Left renal pelvis (tissue), 4 donors: Measurements from ENCODE around the gene MED13L. TPM values are rescaled to one million over a fixed set of nuclear protein-coding genes. Genes with fewer than 3 reads are reported as not detected.
"Not testable (repeated sequence)": the region's sequence is repeated elsewhere in the genome, so short reads cannot be mapped to it uniquely, and the experiment has no call there.

ENCODE experiments used
- DNase-seq, 4 donors: peaks; one replicate each; pipeline ENCODE4 v3.0.0-alpha.2; 2013; ENCODE audit warnings: low read depth in 4 of 4, low spot score in 3 of 4
- polyA plus RNA-seq, 4 donors: library from polyadenylated mRNA; unstranded; fragments of 120-200 nt; gene quantifications; one replicate each; pipeline ENCODE4 v1.2.1, GENCODE V29; 2013; ENCODE audit not compliant: insufficient read length in 4 of 4

Gene MED13L
- polyA plus RNA-seq, 4 donors, result 75.8 to 90.8 (median 87.4) TPM

DNA sequence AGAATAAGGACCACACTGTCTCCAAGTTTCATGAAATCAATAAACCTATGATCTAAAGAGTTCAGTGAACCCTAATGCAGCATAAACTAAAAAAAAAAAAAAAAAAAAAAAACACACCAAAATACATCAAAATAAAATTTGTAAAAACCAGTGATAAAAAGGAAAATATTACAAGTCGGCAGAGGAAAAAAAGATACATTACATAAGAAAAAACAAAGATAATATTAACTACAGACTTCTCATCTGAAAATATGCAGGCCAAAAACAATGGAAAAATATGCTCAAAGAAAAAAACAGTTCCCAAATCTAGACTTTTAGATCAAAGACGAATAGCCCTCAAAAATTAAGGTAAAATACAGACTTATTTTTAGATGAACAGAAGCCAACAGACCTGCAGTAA lies 27.6 kb downstream of the MED13L start:
- no peak for DNase-seq

DNA sequence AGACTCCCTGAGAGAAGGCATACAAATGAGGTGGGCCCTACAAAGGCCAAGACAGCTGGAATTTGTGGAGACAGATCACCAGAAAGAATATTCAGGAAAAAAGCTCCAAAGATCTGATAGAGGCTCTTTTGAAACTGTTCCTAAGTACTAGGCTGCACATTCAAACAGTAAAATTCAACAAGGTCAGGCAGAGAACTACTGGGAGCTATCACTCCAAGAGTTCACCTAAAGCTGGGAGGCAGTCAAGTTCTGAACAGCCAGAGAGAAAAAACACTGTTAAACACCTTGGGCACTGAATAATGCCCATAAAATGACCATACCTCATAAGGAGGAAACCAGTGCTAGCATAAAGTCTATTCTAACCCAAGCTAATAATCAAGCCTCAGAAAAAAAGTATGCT lies 28.6 kb downstream of the MED13L start:
- DNase-seq, result no peak

DNA sequence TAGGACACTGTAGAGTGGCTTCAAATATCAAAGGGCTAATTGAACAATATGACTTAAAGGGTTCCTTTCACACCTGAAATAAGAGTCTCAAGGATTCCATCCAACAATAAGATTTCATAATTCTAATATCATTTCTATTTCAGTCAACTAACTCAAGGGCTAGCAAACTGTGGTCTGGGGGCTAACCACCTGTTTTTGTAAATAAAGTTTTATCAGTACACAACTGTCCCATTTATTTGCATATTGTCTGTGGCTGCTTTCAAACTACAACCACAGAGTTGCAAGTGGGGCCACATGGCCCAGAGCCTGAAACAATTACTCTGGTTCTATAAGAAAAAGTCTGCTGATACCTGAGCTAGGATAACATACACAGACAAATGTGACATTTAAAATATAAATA lies 29.1 kb downstream of the MED13L start:
- DNase-seq, result no peak

DNA sequence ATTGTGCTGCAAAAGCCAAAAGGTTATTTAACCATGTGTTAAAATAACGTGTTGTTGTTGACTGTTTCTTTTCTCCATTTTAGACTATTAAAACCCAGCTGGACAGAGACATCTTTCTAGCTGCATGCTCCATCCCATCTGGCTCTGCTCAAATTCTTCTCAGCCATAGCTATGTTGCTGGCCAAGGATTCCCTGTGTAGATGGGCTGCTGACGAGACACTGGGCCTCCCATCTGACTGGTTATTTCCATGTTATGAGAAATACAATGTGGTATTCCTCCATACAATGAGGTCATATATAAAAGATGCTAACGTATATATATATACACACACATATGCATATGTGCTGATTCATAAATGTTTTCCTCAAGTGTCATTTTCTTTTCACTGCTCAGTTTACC lies 30.1 kb downstream of the MED13L start:
- no peak for DNase-seq

DNA sequence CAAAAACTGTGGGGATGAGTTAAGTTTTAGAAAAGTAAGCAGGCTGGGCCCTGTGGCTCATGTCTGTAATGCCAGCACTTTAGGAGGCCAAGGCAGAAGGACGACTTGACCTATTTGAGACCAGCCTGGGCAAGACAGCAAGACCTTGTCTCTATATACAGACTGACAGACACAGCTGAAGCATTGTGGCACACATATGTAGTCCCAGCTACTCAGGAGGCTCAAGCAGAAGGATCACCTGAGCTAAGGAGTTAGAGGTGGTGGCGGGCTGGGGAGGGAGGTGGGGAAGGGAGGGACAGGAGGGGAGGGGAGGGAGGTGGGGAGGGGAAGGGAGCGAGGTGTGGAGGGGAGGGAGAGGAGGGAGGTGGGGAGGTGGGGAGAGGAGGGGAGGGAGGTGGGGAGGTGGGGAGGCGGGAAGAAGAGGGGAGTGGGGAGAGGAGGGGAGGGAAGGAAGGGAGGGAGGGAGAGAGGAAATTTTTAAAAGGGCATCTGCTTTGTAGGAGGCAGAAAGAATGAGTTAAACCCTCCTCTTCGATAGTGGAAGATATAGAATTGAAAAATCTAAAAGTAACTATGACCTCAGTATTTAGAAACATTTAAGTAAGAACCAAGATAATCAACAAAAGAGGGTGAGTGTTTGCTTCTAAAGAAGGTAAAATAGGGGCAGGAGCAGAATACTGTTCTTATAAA lies 30.9 kb downstream of the MED13L start:
- DNase-seq, result no peak

DNA sequence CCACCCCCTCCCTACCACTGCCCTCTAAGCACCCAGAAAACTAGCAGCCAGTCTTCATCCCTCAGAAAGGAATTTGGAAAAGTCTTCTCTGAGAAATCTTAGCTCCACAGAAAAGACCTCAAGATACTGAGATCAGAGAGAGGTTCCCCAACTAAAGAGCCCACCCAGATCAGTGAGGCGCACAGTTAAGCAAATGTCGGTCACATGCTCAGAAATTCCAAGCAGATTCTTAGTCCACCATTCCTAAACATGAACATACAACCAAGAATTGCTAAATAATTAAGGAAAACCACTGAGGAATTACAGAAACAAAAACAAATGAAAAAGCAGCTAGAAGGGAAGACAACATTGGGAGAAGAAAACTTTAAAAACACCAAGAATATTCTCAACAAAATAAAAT lies 32.3 kb downstream of the MED13L start:
- no peak for DNase-seq

DNA sequence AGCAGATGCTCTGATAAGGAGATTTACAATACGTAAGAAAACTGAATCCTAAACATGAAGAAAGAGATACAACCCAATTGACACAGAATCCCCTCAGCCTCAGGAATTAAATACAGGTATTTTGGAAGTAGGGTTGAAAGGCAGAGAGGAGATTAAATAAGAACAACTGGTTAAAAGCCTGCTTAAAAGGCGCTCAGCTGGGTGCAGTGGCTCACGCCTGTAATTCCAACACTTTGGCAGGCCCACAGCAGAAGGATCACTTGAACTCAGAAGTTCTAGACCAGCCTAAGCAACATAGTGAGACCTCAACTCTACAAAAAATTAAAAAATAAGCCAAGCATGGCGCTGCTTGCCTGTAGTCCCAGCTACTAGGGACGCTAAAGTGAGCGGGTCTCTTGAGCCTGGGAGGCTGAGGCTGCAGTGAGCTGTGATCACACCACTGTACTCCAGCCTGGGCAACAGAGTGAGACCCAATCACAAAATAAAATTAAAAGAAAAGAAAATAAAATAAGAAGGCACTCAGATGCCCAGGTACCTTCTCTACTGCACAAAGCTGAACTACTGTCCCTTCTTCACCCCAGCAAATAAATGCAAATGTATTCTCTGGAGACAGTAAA lies 32.9 kb downstream of the MED13L start:
- DNase-seq, result no peak

DNA sequence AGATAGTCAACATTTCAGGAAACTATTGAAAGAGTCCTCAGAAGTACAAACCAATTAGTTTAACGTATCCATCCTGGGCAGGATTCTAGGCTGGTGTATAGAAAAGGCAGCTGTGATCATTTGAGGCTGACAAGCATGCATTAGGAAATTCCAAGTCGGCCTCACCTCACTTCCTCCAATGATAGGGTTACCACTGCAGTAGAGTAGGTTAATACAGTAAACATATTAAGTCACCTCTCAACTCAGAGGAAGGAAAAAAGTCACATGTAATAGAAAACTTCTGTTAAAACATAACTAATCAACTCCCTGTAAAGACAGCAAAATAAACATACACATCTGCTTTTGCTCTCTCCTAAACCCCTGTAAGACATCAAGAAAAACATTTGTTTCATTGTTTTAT lies 33.5 kb downstream of the MED13L start:
- DNase-seq, result no peak

DNA sequence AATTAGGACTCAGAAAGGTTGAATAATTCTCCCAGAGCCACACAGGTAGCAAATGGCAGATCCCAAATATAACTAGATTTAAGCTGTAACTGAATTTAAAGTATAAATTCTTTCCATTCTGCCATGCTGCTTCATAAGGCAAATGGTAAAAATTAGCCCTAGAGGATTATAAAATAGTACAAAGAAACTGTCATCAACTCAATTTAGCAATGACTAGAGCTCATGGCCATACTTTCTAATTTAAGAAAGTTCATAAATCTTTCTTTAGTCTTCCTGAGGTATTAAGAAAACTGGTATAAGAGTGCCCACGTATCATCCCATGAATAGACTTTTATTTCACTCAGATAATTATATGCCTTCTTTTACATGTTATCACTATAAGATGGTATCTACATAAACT lies 34.8 kb downstream of the MED13L start:
- no peak for DNase-seq

DNA sequence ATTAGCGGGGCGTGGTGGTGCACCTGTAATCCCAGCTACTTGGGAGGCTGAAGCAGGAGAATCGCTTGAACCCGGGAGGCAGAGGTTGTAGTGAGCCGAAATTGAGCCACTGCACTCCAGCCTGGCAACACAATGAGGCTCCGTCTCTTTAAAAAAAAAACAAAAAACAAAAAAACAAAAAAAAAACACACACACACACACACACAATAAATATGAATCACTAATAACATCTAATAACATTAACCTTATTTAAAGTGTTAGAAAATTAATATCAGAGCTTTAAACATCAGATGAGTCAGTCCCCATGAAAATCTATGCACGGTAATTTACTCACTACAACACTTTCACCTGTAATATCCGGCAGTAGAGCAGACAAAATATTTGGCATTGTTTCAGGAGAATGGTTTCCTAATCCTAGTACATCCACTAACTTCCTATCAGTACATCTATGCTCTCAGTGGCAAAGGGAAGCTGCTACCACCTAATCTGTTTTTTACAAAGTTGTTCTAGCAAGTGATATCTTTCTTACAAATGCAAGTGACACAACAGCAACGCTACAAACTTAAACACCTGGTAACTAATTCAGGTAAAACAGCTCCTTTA lies 36.2 kb downstream of the MED13L start:
- DNase-seq, result no peak

DNA sequence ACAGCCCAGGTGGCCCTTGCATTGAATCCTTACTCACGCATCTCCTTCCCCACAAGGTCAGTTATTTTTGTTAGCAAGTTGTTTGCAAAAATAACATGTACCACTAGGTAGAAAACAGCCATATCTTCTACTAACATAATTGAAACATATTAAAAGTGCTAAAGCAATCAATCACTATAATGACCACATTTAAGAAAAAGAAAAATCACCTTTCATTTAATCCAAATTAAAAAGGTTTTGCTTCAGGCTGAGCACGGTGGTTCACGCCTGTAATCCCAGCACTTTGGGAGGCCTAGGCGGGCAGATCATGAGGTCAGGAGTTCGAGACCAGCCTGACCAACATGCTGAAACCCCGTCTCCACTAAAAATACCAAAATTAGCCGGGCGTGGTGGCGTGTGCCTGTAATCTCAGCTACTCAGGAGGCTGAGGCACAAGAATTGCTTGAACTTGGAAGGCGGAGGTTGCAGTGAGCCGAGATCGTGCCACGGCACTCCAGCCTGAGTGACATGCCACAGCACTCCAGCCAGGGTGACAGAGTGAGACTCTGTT lies 38.8 kb downstream of the MED13L start:
- not testable (repeated sequence) for DNase-seq

DNA sequence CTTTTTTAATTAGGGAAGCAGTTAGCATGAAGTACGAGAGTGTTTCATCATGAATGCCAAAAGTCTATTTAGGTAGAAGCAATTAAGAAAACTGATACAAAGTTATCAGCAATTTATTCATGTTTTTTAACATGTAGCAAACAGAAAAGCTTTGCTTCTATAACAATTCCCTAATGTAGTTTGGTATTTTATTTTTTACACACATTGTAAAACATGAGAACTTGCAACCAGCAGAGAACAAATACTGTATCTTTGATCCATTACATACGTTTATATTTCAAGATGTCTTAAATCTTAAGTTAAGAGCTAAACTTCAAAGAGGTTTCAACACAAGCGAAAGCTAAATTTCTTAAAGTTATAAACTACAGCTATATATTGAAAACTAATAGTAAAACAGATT lies 39.3 kb downstream of the MED13L start:
- no peak for DNase-seq

DNA sequence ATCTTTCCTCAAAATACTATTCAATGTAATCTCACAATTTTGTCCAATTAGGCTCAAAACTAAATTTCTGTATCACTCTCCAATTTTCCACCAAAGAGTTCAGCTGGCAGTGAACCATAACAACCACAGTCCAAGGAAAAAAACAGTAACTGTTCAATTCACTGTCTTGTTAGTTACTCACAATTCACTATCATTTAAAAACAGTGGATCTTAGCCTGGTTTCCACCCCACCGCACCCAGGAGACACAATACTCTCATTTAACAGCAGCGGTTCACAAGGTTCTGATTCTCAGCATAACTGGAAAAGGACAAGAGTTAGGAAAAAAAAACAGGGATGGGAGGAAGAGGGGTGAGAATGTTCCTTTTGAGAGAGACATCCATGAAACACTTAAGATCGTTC lies 40.5 kb downstream of the MED13L start:
- no peak for DNase-seq

DNA sequence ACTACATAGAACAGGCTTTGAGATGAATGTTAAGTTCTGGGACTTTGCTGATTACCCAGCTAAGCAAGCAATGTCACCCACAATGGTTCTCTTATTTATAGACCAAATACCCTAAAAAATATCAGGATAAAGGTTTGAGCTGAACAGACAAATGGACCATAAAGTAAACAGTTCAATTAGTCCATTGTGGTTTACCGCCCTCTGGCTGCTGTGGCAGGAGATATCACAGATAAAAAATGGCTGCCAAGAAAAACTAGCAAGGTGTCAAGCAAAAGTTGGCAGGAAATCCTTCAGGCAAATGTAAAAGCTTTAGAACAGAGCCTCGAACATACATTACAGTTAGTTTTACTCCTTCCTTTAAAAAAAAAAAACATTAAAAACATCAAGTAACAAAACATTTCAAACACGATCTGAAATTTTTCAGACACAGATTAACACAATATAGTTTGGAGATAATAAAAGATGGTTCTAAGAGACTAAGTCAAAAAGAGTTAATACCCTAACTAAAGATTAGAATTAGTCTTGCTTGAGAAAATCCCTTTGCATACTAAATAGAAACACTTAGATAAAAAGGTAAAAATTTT lies 41.3 kb downstream of the MED13L start:
- DNase-seq, result no peak

DNA sequence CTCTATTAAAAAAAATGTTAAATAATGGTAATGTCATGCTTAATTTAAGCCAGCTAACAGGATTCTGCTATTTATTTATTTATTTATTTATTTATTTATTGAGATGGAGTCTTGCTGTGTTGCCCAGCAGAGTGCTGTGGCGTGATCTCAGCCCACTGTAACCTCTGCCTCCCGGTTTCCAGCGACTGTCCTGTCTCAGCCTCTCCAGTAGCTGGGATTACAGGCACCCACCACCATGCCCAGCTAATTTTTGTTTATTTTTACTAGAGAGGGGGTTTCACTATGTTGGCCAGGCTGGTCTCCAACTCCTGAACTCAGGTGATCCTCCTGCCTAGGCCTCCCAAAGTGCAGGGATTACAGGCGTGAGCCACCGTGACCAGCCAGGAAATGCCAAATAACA lies 43.3 kb downstream of the MED13L start:
- not testable (repeated sequence) for DNase-seq

DNA sequence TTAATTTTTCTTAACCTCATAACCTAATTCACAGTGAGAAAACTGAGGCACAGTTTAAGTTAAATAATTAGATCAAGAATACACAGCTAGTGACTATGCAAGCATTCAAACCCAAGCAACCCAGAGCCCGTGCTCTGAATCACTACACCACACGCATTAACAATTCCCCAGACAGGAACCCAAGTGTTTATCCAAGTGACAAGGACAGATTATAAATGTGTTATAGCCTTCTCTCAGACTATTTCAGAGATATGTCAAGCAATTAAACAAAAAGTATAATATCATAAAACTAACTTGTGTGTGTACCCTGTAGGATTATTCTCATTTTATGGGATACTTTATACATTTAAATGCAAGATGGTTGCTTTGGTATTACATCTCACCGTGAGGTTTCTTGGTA lies 43.8 kb downstream of the MED13L start:
- DNase-seq, result no peak

DNA sequence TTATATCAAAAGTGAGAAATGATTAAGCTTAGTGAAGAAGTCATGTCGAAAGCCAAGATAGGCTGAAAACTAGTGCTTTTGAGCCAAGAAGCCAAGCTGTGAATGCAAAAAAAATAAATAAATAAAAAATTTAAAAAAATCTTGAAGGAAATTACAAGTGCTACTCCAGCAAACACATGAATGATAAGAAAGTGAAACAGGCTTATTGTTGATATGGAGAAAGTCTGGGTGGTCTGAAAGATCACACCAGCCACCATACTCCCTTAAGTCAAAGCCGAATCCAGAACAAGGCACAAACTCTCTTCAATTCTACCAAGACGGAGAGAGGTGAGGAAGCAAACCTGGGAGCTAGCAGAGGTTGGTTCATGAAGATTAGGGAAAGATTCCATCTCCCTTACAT lies 49.7 kb downstream of the MED13L start:
- no peak for DNase-seq

DNA sequence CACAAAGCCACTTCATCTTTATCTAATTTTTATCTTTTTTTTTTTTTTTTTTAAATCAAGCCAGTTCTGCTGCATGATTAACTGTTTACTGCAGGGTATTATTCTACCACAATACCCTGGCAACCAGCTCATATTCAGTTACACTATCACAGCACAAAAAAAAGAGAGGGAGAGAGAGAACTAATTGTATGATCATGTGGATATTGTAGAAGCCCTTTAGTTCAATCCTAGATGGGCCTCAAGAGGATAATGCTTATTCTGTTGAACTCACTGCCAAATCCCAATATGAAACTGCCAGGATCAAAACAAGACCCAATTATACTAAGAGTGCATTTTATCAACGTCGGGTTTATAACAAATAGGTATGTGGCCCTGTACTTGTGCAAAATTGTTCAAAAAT lies 51.5 kb downstream of the MED13L start:
- no peak for DNase-seq

DNA sequence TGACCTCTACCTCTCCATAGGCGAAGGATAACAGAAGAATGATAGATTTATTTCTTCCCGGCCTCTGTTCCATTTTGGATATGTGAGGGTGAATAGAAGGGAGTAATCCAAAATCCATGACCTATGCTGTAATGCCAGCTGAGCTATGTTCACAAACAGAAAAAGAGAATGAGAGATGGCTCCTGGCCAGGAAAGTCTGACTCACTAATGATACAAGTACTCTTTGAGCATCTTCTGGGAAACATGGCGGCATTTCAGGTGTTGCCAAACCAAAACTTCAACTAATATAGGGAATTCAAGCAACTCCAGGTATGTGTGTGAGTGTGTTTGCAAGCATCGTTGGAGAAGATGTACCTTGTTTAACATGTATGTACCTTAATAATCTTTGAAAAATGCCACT lies 55.1 kb downstream of the MED13L start:
- no peak for DNase-seq

DNA sequence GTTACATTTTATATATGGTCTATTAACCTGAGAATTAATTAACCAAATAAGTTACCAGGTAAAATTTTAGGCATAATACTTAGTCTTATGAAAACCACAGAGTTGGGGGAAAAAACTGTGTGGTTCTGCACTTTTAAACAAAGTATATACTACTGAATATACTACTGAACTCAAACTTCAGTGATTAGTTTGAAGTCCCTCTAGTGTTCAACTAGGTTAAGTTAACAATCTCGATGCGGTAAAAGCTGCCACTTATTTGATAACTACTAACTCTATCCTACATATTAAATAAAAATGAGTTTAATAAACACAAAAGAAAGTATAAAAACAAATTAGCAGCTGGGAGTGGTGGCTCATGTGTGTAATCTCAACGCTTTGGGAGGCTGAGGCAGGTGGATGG lies 56.7 kb downstream of the MED13L start:
- DNase-seq, result no peak

DNA sequence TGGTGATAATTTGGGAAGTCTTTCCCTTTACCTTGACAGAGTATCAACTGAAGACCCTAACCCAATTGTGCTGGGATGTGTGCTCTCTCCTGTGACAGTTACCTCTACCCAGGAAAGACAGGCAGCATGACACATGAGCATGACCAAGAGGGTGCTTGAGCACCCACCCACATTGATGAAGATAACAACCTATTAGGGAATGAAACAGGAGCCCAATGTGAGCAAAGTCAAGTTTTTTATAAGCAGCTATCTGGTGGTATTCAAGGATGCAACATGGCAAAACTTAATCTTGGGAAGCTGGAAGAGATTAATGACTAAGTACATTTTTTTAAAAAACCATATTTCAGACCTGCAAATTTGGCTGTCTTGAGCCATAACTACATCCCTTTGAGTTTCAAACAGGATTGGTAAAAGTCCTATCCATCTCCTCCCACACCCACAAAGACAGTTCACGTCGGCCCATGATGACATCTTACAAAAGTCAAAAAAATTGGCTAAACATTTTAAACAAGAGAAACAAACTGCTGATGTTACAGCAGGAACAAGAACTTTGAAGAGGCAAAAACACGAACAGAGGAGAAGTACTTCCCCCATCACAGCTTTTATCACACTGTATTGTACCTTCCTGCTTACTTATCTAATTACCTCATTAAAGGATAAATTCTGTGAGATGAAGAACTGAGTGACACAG lies 60.3 kb downstream of the MED13L start:
- no peak for DNase-seq
